LHCN-M2 (cell line): ENCODE data around the gene GABRG3. TPM values are rescaled to one million over a fixed set of nuclear protein-coding genes. Genes with fewer than 3 reads are reported as not detected.

ENCODE experiments used
- DNase-seq: peaks from one replicate; pipeline ENCODE4 v3.0.0-alpha.2; 2012; ENCODE audit warnings: low read depth
- polyA plus RNA-seq: library from polyadenylated mRNA; unstranded; fragments of >200 nt; gene quantifications from one replicate; pipeline ENCODE4 v1.2.1, GENCODE V29; 2012; ENCODE audit warnings: missing spikeins
- total RNA-seq: library from RNA; depleted of rRNA; stranded (reverse); fragments of >200 nt; gene quantifications from 2 replicates; pipeline ENCODE4 v1.2.3, GENCODE V29; 2014; rRNA removed

GABRG3 gene
- not detected in 2 replicates for total RNA-seq
- not detected for polyA plus RNA-seq

GRCh38 chr15:26970712-26971210, at the start of gene GABRG3:
Gene GABRG3 (plus strand): TSS chr15:26971181.
- DNase-seq: no peak

DNA sequence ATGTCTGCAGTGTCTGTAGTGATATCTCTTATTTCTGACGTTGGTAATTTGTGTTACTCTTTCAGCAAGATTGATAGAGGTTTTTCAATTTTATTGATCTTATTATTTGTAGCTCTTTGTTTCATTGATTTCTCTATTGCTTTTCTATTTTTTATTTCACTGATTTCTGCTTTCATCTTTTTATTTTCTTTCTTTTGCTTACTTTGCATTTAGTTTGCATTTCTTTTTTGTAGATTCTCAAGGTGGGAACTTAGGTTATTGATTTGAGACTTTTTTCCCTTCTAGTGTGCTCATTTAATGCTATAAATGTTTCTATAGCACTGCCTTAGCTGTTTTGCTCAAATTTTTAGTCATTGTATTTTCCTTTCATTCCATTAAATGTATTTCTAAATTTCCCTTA, 49.5 kb upstream of the GABRG3 start:
- no peak for DNase-seq

DNA sequence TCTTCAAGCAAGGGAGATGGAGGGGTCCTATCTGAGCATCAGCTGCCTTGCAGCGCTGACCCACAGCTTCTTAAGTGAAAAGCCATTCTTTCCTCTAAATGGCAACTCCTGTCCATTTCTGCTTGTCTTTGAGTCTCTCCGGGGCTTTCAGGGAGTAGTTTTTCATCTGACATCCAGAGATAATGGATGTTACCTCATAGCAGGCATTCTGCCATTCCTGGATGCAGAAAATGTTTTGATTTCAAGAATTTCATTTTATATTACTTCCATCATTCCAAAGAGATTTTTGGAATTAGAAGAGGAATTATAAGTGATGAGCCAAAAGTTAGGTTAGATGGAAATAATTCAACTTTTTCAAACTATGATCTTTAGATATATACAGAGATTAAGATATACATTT, 44.9 kb upstream of the GABRG3 start:
- DNase-seq: no peak

DNA sequence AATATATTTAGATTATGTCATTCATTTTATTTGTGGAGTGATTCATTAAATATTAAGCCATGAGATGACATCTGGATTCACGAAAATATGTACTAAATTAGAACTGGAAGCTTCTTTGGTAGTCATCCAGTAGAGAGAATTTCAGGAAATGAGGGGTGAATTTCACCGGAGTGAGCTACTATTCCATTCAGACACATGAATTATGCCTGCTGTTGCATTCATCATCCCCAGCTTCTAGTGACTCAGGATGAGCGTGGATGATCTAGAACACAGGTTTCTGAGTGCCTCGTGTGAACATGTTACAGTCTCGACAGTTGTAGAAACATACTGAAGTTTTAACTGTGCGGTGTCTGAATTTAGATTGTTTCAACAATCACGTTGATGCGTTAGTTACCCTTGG, 42.9 kb upstream of the GABRG3 start:
- no peak for DNase-seq

GRCh38 chr15:26929588-26929987, 41.4 kb upstream of the GABRG3 start:
- DNase-seq: no peak

DNA sequence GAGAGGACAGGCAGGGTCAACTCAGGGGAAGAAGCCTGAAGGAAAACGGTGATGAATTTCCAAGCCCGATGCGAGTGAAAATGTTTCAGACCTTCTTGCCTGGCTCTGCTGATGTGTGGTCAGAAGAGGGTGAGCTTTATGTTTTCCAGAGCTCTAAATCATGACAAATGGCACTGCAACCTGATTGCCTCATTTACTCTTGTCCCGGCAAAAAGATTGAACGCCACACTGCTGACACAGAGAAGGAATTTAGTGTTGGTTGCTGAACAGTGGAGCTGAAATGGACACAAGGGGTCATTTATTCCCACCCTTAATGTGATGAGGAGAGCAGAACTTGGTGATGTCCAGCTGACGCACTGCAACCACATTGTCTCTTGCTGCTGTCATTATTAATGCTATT, 36.1 kb upstream of the GABRG3 start:
- DNase-seq: no peak

GRCh38 chr15:26935322-26935721, 35.7 kb upstream of the GABRG3 start:
- DNase-seq: no peak

DNA sequence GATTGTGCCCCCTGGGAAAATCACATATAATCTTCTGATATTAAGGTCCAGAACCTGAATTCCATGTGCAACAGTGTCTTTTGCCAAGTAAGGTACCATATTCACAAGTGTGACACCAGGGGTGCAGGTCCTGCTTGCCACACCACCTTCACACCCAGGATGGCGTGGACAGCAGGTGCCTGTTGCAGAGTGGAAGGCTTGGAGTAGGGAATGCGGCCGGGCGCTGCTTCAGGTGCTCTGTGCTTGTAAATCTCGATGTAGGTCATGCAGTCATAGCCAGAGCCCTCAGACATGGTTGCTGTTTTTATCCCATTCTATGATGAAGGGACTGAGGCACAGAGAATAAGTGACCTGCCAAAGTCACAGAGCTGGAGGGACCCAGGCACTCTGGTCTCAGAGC, 34.5 kb upstream of the GABRG3 start:
- no peak for DNase-seq

DNA sequence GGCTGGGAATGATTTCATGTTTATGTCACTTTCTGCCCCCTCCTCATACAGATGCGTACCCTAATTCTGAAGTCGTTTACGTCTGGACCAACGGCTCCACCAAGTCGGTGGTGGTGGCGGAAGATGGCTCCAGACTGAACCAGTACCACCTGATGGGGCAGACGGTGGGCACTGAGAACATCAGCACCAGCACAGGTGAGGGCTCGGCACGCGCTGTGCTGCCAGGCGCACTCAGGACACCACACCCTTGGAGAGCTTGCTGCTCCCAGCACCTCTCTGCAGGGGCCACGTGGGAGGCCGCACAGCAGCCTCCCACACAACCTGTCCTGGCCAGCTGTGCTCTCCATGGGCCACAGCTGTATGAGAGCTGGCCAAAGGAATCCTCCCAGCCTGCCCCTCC, 33.8 kb upstream of the GABRG3 start:
- no peak for DNase-seq

- no peak for DNase-seq
These were observed 31.6 kb upstream of the GABRG3 start for GRCh38 chr15:26939398-26939797.

GRCh38 chr15:26941489-26941888, 29.5 kb upstream of the GABRG3 start:
- DNase-seq: no peak

- DNase-seq: no peak
These were observed 27.1 kb upstream of the GABRG3 start for GRCh38 chr15:26943866-26944265.

GRCh38 chr15:26945046-26945445, 25.9 kb upstream of the GABRG3 start:
- no peak for DNase-seq

DNA sequence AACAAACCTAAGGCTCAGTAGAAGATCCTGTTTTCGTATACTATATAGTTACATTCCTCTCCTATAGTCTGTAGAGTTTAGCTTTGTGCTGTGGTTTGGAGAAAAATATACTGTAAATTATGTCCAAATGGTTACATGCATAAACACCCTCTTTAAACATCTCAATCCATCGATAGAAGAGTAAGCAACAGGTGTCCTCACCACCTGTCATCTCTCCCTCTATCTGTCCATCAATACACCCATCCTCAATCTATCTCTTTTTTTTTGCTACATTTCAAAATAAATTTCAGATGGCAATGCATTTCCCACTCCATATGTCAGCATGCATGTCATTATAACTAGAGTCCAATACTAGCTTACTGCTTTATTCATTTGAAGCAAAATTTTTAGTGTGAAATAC, 21.0 kb upstream of the GABRG3 start:
- no peak for DNase-seq

GRCh38 chr15:26954403-26954802, 16.6 kb upstream of the GABRG3 start:
- no peak for DNase-seq

- no peak for DNase-seq
These were observed 3.2 kb upstream of the GABRG3 start for GRCh38 chr15:26967719-26968269.

DNA sequence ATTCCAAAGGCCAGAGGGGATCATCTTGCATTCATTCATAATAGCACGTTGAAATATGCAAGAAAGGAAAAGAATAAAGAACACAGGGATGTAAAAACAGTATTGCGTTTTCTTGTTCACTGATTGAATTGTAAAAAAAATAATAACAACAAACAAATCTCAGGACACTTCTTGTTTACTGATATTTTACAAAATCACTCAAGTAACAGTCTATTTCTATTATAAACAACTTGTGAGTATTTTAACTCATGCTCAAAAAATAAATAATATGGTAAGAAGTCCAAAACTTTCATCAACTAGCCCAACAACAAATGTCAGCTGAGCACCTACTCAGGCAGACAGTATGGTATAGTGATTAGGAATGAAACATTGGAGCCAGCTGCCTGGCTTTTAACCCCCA, 2.2 kb upstream of the GABRG3 start:
- no peak for DNase-seq

DNA sequence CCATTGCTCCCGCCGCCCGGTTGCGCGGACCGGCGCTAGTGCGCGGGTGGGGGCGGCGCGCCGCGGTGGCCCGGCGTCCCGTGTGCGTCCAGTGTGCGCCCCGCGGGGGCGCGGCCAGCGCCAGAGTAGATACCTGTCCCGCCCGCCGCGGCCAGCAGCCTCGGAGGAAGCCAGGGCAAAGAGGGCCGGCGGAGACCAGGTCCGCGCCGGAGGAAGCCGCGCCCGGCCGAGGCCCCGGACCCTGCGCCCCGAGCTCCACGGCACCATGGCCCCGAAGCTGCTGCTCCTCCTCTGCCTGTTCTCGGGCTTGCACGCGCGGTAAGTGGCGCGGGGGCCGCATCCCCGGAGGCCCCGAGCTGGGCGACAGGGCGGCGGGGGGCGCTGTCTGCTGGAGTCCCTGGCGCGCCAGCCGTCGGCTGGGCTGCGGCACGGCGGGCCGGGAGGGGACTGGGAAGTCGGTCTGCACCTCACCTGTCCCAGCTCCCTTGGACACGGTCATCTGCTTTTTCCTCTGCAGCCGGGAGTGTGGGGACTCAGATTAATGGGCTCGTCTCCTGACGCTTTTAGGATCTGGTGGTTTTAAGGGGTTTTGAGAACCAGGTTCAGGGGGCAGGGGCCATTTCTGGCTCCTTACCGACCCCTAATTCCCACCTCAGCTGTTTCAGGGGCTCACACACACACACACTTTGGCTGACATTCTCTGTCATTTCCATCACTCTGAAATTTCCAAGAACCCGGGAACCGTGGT, 464 bp downstream of the GABRG3 start:
- DNase-seq: no peak

GRCh38 chr15:26972636-26973035, 1.7 kb downstream of the GABRG3 start:
- no peak for DNase-seq

DNA sequence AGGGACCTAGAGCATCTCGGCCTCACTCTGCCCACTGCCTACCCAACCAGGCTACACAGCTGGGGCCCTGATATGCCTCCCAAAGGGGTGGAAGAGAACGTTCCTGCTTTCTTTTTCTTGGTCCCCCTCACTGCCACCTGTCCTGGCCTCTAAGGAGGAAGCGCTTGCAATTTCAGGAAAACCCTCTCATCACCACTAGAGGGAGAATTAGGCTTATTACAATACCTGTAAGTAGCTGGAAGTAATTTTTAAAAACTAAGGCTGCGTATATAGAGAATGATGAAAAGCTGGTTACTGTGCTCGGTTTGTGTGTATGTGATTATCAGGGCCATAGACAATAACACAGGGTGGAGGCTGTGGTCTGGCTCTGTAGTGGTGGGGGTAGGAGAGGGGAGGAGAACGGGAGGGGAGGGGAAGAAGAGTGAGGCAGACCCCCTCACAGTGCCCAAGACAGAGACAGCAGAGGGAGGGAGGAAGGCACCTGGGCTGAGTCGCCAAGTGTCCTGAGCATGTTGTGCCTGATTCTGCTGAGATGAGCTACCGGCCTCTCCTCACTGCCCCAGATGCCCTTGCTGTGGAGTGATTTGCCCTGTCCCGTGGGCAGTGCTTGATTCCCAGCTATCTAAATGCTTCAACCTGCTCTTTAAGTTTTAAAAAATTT, 3.3 kb downstream of the GABRG3 start:
- DNase-seq: no peak

DNA sequence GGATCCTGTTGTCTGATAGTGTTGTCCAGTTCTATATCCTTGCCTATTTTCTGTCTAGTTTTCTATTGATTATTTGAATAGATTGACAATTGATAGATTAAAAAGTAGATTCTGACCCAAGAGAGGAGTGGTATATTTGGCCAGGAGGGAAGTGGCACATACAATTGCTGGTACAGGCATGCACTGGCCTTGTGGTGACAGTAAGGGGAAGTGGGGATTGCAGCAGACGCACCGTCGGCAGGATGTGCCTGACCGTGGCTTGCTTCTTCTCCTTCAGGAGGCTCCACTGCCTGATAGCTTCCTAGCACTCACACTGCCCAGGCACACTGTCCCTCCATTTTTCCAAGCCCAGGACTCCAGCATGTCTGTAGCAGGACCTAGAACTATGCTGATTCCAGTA, 10.5 kb downstream of the GABRG3 start:
- no peak for DNase-seq

- DNase-seq: no peak
These were observed 12.8 kb downstream of the GABRG3 start for GRCh38 chr15:26983822-26984221.

DNA sequence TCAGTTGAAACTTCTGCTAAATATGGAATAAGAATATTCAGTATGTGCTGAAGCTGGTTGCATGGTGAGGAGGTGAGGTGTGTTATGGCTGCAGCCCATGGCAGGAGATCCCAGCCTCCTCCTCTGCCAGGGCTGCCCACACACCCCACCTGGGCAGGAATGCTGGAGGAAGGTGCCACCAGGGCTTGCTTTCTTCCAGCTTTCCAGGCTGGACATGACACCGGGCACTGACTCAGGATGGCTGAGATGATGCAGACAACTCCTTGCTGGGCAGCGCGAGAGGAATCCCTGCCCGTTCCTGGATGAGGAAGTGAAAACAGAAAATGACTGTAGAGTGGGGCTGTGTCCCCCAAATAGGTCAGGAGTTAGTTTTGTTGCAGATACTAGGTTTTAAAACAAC, 14.1 kb downstream of the GABRG3 start:
- DNase-seq: no peak
